IPS-11a (cell line): ENCODE measurements around the gene SUSD3.
"Not testable (repeated sequence)": the region's sequence is repeated elsewhere in the genome, so short reads cannot be mapped to it uniquely, and the experiment has no call there.

Experiments used
- H3K4me3 ChIP-seq: one replicate; pipeline ENCODE4 v1.5.1; 2013; ENCODE audit warnings: low read depth, low read length, control low read depth

Gene SUSD3

DNA sequence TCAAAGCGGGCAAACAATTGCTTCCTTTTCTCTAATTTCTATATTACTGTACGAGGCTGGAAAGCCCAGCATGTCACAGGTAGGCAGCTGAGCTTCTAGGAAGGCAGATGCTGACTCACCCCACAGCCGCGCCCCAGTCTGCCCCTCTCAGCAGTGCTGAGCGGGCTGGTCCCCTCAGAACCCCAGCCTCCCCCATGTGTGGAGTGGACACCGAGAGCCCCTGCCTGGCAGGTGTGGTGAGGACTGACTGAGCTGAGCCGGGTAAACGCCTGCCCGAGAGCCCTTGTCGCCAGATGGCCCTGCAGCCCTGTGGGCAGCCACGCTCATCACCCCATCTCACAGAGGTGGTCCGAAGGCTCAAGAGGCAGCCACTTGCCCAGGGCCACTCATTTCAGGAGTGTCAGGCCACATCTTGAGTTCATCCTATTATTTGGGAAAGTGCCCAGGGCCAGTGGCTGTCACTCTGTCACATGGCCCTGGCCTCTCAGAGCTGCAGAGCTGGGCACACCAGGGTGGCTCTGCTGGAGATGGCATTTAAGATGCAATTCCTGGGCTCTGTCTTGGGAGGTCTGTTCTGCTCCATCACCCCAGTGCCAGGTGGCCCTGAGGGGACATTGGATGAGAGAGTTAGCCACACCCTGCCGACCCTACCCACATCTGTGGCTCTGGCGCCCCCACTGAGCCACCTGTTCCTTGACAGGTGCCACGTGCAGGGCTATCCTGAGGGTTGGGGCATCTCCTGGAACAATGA lies 50.0 kb downstream of the SUSD3 start:
- H3K4me3 ChIP-seq, result no peak overlapping the region

DNA sequence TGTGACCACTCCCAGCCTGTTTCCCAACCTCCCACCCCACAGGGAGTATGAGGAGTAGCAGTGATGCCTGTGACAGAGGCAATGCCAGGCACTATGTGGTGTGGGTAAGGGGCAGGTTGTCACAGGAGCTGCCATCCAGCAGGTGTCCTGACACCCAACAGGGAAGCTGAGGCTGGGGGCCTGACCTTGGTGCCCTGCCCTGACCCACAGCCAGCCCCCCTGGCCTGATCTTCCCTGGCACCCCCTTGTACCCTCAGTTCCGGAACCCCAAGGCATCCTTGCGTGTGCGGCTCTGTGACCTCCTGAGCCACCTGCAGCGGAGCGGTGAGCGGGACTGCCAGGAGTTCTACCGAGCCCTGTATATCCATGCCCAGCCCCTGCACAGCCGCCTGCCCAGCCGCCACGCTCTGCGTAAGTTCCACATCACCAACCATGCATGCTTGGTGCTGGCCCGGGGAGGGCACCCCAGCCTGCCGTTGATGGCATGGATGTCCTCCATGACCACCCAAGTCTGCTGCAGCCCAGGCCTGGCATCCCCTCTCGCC lies 51.9 kb downstream of the SUSD3 start:
- H3K4me3 ChIP-seq, result no peak overlapping the region

DNA sequence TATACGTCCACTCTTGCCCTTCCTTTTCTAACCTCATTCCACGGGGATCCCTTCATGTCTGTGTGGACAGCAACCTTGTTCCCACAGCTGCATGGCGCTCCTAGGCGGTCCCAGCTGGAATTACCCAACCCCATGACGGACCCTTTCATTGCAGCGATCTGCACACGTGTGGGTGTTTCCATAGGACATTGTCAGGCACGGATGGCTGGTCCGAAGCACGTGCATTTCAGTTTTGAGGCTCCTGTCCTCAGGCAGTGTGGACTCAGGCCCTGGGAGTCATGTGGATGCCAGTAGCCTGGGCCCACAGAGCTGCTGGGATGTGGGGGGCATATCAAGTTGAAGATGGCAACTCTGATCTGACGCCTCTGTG lies 52.5 kb downstream of the SUSD3 start:
- H3K4me3 ChIP-seq, result no peak overlapping the region

DNA sequence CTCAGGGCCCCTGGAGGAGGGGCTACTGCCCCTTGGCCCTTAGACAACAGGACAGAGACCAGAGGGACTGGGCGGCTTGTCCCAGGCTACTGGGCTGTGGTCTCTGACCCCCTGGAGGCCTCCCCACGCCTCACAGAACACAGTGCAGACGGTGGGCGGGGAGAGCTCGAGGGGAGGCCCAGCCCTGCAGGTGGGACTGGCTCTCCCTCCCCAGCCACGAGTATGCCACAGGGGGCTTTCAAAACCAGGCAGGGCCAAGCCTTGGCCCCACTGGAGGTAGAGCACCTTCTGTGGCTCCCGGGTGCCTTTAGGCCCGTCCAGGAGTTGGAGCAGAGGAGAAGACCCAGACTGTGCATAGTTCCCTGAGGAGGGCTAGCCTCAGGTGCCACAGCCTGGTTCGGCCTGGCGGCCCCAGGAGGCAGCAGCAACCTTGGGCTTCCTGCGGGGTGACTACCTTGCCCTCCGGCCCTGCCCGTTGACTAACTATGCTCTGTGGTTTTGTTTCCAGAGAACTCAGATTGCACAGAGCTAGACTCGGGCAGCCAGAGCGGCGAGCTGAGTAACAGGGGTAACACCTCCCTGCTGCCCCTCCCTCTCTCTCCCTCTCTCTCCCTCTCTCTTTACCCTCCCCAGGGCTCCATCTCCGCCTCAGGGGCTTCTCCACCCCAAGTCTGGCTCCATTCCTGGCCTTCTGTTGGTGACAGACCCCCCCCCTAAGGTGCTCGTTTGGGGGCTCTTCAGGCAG lies 53.0 kb downstream of the SUSD3 start:
- no peak overlapping the region for H3K4me3 ChIP-seq

DNA sequence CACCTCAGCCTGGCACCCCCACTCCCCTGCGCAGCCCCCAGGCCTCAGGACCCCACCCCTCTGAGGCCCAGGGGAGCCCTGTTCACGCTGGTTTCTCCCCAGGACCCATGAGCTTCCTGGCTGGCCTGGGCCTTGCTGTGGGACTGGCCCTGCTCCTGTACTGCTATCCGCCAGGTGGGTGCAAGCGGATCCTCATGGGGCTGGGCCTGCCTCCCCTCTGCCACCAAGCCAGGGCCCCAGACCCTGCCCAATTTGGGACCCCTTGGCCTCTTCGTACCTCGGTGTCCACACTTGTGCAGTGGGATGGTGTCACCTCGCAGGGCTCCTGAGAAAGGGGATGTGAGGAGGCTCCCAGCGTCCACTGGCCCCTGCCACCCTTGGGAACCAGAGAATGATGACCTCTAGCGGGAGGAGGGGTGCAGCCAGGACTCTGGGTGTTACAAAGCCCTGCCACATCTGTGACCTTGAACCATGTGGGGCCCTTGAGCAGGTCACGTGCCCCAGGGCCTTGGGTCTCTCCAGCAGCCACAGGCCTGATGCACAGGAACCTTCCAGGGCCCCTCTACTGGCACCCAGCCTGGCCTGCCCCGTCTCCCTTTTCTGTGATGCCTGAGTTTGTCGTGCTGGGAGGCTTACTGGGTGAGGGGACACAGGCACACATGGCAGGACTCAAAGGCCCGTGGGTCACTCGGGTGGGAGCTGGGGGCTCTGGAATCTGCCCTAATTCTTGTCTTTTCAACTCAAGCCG lies 53.8 kb downstream of the SUSD3 start:
- no peak overlapping the region for H3K4me3 ChIP-seq

DNA sequence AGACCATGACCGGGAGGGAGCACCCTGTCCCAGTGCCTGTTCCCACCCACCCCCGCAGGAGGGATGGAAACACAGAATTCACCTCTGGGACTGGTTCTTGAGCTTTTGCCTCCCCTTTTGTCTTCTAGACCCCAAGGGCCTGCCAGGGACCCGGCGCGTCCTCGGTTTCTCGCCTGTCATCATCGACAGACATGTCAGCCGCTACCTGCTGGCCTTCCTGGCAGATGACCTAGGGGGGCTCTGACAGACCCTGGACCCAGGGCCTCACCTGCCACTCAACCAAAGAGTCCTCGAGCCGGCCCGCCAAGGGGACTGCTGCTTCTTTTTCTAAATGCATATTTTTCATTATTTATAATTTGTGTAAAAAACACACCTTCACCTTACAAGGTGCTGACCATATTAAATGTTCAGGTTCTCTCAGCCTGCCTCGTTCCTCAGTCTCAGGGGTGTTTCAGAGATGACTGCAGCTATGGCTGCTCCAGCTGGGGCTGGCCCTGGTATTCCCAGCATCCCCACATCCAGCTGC lies 54.4 kb downstream of the SUSD3 start:
- no peak overlapping the region for H3K4me3 ChIP-seq

DNA sequence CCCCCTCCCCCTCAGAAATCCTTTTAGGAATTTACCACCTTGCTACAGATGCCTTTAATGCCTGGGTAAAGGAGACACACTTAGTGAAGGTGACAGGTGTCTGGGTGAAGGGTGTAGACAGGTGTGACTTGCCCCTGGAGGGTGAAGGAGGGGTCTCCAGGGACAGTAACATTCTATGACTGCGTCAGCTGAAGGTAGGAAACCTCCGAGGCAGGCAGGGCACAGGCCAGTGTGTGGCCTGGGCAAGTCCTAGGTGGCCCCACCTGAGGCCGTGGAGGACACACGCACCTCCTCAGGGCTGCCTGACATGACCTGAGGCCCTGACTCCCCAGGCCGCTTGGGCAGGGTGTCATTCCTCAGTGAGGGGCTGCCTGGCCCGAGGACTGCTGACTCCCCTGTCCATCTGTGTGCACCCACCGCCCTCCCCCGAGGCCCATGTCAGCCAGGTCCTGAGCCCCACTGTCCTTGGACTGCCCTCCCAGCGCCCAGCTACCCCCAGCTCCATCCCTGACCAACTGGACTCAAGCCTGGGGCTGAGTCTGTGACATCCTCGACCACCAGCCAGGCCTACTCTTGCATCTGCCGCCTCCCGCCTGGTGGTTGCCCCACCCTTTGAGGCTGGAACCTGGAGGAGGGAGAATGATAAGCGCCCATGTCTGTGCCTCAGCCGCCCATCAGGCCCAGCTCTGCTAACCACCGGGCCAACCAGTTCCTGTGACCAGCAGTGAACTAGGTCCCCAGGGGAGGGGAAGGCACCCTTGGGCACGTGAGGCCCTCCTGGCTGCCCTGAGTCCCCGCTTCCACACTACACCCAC lies 55.9 kb downstream of the SUSD3 start:
- no peak overlapping the region for H3K4me3 ChIP-seq

DNA sequence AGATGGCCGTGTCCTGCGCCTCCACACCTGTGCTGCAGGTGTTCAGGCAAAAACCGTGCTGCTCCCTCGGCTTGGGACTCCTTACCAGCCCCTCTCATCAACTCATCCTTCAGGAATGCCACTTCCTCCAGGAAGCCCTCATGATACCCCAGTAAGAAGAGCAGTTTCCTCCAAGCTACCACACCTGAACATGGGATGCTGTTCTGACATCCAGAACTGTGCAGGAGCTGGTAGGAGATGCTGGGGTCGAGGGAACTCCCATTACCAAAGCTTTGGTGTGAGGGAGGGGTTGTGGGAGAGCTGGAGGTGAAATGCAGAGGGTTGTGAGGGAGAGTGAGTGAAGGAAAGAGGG lies 56.5 kb downstream of the SUSD3 start:
- H3K4me3 ChIP-seq, result no peak overlapping the region

DNA sequence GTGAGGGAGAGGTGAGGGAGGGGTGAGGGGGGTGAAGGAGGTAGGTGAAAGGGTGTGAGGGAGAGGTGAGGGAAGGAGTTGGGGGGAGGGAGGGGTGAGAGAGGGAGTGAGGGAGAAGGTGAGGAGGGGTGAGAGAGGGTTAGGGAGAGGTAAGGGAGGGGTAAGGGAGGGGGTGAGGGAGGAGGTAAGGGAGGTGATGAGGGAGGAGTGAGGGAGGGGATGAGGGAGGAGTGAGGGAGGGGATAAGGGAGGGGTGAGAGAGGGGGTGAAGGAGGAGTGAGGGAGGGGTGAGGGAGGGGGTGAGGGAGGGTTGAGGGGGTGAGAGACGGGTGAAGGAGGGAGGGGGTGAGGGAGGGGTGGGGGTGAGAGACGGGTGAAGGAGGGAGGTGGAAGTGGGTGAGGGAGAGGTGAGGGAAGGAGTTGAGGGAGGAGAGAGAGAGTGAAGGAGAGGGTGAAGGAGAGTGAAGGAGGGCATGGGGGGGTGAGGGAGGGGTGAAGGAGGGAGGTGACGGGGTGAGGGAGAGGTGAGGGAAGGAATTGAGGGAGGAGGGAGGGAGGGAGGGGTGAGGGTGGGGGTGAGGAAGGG lies 57.1 kb downstream of the SUSD3 start:
- H3K4me3 ChIP-seq, result no peak overlapping the region

DNA sequence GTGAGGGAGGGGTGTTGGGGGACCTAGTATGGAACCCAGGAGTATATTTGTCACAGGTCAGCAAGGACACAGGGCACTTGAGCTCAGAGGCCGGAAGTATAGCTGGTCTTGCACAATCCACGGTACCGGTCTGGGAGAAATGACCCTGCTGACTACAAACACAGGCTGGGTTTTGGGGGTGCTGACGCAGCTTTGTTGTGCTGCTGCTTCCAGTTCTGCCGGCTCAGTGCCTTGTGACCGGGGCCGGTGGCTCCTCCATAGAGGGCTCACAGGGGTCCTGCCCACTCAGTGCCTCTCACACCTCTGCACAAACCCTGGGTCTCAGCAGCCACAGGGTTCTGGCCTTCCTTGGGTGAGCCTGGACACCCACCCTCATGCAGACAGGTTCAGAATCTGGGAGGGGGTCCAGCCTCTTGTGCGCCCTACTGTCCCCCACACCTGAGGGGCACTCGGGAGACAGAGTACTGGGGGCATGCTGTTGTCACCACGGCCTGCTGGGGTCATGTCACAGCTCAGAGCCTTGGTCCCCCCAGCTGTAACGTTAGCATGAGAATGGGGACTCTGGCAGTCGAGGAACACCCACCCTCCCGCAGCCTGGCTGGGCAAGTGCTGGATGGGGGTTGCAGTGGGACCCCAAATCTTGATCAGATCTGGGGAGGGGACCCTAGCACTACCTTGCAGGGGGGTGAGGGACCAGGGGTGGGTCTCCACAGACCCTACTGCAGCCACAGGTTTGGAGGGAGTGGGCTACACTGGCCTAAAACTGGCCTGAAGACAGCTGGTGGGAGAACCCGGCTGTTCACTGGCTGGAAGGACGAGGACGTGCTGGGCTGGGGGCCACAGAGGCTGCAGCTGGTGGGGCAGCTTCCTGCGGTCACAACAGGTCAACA lies 57.8 kb downstream of the SUSD3 start:
- H3K4me3 ChIP-seq, result no peak overlapping the region

DNA sequence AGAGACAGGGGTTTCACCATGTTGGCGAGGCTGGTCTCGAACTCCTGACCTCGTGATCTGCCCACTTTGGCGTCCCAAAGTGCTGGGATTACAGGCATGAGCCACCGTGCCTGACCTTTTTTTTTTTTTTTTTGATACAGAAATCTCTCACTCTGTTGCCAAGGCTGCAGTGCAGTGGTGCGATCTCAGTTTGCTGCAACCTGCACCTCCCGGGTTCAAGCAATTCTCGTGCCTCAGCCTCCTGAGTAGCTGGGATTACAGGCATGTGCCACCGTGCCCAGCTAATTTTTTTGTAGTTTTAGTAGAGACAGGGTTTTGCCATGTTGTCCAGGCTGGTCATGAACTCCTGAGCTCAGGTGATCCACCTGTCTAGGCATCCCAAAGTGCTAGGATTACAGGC lies 59.0 kb downstream of the SUSD3 start:
- not testable (repeated sequence) for H3K4me3 ChIP-seq

DNA sequence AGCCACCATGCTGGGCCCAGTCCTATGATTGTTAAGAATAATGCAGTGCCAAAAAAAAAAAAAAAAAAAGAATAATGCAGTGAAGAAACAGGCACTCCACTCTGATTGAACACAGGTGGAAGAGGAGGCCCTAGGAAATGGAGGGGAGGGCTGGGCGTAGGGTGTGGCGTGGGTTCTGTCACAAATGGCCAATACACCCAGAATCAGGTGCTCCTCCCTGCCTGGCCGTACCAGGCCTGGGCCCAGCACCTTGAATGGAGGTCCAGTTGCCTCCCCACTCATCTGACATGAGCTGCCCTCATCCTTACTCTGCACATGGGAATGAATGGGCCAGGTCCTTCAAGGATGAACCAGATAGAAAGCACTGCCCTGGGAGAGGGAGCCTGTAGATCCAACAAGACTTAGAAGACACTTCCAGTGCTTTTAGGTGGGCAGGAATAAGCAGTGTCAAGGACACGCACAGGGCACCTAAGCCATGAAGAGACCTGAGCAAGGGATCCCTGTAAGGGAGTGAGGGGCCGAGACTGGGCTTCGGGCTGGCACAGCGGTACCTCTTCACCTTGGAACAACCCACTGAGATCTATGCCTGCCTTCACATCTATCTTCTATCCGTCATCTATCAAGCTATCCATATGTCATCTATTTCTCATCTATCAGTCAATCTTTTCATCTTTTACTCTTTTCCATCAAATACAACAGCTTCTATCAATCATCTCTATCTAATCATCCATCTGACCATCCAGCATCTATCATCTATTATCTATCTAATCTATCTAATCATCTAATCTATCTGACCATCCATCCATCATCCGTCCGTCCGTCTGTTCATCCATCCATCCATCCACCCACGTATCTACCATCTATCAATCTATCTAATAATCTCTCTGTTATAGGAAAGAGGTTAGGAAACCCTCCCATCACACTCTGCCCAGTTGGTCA lies 59.7 kb downstream of the SUSD3 start:
- no peak overlapping the region for H3K4me3 ChIP-seq

DNA sequence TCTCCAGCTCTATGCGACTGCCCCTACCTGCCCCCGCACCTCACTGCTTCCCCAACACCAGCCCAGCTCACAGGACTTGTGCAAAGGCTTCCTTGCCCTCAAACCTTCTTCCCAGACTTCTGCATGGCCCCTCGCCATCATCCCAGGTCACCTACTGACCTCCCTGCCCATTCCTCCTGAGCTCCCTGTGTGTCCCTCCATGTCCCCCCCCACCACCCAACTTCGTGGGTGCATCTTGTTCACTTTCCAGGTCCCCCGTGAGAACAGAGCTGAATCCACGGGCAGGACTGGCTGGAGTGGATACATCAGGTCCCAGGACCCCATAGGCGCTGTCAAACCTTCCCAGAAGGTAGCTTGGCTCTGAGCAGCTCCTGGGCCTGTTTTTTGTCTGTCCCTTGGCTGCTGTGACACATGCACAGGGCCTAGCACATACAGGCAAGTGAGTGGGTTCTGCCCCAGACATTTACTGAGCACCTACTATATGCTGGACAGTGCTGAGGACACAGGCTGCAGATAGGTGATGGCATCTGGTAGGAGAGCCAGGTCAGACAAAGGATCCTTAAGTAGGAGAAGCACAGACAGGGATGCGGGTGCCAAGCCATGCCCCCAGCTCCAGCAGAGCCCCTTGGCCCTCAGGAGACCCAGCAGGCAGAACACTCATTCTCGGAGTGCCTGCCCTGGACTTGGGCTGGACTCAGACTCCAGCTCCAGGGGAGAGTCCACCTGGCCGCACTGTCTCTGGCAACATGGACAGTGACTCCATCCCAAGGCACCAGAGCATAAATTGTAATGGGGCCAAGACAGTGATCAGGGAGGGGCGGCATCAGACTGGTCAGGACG lies 60.6 kb downstream of the SUSD3 start:
- no peak overlapping the region for H3K4me3 ChIP-seq

DNA sequence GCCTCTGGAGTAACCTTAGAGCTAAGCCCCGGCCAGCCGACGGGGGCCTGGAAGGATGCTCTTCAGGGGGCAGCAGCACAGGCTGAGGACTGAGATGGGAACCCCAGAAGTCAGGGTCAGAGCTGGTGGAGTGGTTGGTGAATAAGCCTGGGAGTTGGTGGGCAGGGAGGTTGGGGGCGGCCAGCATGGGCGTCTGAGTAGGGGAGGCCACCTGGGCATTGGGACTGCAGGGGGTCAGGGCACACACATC lies 61.1 kb downstream of the SUSD3 start:
- no peak overlapping the region for H3K4me3 ChIP-seq

DNA sequence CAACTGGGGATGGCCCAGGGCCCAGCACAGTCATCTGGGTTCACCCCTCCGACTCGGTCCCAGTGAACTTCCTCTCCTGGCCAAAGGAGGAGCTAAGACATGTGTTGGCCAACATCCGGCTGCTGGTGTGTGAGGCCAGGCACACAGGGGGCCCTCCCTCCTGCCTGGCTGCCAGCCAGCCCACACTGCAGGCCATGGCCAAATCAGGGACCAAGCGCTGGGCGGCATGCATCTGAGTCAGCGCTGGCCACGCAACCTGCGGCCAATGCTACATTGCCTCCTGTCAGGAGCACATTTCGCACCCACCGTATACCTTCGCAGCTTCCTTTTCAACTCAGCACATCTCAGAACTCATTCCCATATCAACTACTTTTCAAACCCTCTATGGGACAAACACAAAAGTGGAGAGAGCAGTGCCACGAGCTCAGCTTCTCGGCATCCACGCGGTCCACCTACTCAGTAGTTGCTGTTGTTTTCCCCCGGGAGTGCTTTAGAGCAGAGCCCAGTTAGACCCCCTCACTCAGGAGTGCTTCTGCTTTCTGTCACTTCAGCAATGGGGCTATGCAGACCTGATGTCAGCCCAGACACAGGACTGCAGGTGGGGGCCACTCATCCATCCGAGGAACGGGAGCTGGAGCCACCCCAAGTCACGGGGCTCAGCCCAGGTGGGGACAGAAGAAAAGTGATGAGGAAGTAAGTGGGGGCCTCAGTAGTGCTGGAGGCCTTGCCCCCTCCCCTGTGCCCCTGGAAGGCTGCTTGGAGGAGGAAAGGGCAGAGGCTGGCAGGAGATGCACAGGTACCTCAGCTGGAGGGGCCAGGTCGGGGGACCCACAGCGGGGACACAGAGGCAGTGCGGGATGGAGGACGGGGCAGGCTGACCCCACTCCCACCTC lies 61.7 kb downstream of the SUSD3 start:
- no peak overlapping the region for H3K4me3 ChIP-seq

DNA sequence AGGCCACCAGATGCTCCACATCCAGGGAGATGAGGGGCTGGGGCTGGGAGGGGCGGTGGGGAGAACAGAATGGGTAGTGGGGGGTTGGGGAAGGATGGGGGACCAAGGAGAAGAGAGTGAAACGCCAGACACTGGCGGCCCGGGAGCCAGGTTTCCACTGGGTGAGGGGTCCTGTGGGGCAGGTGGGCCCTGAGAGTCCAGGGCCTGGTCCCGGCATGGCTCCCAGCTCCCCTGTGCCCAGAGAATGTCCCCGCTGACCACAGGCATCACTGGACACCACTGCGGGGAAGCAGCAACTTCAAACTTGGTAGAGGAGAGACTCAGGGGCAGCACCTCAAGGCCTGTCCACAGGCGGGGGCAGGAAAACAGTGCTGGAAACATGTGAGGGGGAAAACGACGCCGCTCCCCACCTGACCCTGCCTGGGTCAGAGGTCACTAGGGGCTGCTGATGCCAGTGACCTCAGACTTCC lies 62.4 kb downstream of the SUSD3 start:
- H3K4me3 ChIP-seq, result no peak overlapping the region
